H1 (cell line): ENCODE measurements around the gene GANC.

Experiments
- CTCF ChIP-seq, 3 experiments: IDR thresholded peaks; 1 replicate in 2 of 3; 2 replicates in 1 of 3; pipeline versions ENCODE4 v1.5.1 to v1.6.1; 2011; ENCODE audit warnings: low read length in 3 of 3, mild to moderate bottlenecking in 3 of 3, inconsistent platforms in 2 of 3, low read depth in 1 of 3, moderate library complexity in 1 of 3; ENCODE audit not compliant: insufficient read depth in 1 of 3; ENCODE audit errors: control extremely low read depth in 1 of 3
- MAX ChIP-seq: IDR thresholded peaks from 2 replicates; pipeline ENCODE4 v1.6.1; 2012; ENCODE audit warnings: inconsistent platforms
- USF2 ChIP-seq: IDR thresholded peaks from 2 replicates; pipeline ENCODE4 v1.6.1; 2011; ENCODE audit warnings: low read length, improper control_type of control experiment

GRCh38 chr15:42319206-42319605 lies 46.2 kb downstream of the GANC start:
- TF ChIP-seq CTCF (IDR thresholded peaks at IDR 0.05; ENCODE audit: control extremely low read depth in 1 of 3, insufficient read depth in 1 of 3, low read depth in 1 of 3, low read length in 3 of 3) (no peak), MAX (no peak), USF2 (no peak)
